D341Med (cell line): ENCODE results near the gene KIFAP3.
"Not testable (repeated sequence)": the region's sequence is repeated elsewhere in the genome, so short reads cannot be mapped to it uniquely, and the experiment has no call there.

ENCODE experiments used
- DNase-seq: peaks from one replicate; pipeline ENCODE4 v3.0.0; 2012; ENCODE audit warnings: low spot score

Gene KIFAP3

DNA sequence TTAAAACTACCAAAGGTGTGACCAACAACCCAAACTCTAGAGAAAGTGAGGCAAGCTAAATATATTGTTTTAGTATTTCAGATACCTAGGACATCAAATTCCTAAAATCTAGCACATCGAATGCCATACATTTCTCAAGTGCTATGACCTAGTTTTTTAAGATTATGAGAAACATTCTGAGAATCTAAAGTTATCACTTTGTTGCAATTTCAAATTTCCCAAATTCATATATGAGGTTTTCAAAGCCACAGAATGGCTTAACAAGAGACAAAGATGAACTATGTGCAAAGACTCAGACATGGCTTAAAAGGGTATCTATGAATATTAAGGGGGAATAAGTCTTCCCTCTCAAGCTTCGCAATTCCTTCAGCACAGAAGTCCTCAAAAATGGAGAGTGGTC lies 187.6 kb downstream of the KIFAP3 start:
- DNase-seq: no peak

DNA sequence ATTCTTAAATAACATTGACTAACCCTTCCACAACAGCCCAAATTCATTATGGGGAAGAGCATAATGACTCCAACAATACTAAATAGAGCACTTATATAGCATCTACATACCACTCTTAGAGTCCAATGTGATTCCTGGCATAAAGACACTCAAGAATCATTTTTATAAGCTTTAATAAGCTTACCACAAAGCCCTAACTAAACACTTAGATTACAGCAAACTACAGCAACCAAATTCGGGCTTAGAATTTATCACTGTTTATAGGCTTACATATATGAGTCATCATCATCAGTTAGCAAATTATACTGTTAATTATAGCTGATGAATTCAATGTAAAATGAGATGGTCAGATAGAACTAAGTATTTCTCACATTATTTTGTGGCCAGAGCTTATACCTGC lies 188.1 kb downstream of the KIFAP3 start:
- no peak for DNase-seq

DNA sequence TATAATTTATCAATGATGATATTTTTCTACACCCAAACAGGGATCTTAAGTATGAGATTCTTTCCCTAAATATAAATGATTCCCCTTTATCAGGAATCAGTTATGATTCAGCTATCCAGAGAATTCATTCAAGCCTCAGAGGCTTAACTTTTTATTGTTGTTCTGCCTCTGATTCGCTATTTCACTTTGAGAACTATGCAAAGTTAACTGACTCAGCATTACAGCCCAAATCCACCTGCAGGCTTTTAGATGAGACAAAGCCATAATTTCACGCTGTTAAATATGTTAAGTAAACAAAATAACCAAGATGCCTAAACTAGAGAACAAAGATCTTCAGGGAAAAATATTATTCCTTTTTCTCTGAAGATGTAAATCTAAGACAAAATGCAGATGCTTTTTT lies 189.3 kb downstream of the KIFAP3 start:
- no peak for DNase-seq

DNA sequence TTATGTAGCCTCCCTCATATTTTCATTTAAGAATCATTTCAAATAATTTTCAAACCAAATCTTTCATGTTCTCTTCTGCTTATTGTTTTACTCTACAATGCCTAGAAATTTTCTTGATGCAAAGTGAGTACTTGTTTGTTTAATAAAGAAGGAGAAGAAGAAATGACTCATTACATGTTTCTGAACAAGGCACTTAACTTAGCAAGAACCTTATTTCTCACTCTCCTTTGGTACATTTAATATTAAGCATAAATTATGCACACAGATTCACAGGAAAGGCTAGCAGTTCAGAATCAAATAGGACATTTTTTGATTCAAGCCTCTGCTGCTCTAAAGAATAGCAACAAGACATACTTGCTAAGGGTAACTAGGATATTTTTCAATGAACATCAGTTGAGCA lies 189.9 kb downstream of the KIFAP3 start:
- DNase-seq: no peak

DNA sequence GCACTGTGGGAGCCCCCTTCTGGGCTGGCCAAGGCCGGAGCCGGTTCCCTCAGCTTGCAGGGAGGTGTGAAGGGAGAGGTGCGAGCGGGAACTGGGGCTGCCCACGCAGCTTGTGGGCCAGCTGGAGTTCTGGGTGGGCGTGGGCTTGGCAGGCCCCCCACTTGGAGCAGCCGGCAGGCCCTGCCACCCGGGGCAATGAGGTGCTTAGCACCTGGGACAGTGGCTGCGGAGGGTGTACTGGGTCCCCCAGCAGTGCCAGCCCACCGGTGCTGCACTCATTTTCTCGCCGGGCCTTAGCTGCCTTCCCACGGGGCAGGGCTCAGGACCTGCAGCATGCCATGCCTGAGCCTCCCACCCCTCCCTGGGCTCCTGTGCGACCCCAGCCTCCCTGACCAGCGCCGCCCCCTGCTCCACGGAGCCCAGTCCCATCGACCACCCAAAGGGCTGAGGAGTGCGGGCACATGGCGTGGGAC lies 192.4 kb downstream of the KIFAP3 start:
- DNase-seq: no peak

DNA sequence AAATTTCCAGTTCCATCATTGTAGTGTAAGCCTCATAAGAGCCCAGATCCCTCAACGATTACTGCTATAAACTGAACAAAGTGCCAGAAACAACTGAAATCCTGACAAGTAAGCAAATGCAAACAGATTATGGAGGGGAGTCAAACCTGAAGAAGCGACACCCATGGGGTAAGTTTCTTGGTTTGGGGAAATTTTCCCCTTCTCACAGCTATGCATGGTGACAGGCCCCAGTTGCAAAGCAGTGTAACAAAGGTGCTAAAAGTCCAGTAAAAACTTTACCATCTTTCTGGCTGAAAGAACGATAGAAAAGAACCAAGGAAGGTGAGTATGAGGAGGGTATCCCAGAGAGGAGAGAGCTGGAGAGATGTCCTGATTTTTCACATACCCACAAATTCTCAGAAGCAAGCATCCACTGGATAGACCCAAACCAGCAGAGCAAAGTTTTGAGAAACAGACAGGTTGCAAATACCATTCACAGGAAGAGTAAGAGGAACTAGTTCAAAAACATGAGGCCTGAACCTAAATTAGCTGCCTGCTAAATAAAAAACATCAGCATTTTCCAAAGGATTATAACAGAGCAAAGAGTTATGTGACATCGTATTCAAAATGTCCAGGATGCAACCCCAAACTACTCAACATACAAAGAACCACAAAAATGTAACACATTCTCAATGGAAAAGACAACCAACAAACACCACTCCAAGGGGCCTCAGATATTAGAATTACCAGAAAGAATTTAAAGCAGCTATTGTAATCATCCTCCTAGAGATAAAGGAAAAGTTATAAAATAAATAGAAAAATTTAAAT lies 195.3 kb downstream of the KIFAP3 start:
- no peak for DNase-seq

DNA sequence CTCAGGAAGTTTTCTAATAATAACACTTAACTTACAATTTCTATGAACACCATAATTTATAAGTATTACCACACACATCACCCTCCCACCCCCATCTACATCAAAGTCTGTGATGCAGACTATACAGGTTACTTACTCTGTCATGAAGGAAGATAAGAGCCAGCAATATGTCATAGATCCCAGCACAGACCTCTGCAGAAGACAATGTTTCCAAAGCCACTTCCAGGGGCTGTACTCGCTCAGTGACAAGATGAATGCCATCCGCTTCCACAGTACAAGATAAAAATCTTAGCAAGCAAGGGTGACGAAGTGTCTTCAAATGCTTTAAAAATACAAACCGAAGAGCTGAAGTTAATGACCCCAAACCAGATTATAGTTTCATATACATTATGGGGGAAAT lies 196.0 kb downstream of the KIFAP3 start:
- DNase-seq: no peak

DNA sequence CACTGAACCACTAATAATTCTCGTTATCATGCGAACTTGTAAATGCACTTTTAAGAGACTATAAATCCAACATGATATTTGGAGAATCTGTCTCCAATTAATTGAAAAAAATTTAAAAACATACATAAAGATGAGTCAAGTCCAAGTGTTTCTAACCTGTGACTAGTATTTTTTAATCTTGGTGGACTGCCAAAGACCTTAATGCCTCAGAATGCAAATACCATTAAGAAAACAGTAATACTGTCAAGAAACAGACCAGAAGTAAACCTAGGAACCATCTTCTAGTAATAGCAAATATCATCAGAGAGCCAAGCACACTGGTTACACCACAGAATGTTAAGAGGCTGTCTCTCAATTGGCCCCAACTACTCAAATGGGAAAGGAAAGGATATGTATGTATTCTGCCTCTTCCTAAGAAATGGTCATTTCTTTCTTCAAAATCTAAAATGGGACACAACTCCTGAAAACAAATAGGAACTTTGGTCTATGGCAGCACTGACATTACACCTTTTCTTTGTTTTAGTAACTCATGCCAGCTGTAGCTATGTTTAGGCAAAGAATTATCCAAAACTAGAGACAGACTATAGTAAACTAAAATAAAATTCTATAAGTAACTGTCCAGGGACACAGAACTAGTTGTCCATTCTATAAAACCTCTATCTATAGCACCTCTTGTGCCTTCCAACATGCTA lies 196.5 kb downstream of the KIFAP3 start:
- no peak for DNase-seq

DNA sequence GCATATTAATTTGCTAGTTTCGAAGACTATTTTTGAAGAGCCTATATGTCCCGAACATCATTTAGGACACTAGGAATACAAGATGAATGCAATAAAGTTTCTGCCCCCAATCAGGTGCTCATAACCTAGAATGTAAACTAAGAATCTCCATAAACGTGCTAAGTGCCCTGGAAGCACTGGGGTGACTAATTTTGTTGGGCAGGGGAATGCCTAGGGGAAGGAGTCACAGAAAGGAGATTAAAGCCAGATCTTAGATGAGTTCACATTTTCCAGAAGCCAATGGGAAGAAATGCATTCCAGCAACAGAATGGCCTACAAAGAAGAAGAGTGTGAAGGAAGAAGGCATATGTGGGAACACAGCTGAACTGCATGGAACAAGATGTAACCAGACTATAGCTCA lies 200.3 kb downstream of the KIFAP3 start:
- no peak for DNase-seq

DNA sequence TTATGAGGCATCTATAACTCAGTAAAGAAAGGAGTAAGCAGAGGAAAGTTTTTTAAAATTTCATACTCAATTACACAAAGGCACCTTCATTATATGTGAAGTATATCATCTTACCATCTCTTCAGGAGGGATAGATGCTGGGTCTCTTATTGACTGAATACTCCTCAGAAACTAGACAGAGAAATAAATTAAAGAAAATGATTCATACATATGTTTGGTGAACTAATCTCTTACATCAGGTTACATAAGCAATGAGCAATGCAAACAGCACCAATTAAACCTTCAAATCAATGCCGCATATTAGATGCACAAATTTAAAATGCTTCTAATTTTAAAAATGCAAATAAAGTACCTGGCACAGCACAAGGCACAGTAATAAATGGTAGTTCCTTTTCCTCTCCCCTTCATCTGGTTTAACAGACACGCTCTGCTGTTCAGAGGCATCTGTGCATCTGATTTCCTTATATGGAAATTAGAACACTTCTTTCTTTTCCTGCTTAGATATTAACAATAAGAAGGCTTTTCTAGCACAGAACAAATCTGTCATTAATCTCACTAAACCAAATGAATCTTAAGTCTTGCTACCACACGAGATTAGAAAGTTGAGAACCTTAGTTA lies 200.8 kb downstream of the KIFAP3 start:
- no peak for DNase-seq

DNA sequence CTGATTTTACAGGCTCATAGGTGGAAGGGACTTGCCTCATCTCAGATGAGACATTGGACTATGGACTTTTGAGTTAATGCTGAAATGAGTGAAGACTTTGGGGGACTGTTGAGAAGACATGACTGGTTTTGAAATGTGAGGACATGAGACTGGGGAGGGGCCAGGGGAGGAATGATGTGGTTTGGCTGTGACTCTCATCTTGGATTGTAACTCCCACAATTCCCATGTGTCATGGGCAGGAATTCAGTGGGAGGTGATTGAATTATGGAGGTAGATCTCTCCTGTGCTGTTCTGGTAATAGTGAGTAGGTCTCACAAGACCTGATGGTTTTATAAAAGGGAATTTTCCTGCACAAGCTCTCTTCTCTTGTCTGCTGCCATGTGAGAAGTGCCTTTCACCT lies 201.6 kb downstream of the KIFAP3 start:
- DNase-seq: no peak

DNA sequence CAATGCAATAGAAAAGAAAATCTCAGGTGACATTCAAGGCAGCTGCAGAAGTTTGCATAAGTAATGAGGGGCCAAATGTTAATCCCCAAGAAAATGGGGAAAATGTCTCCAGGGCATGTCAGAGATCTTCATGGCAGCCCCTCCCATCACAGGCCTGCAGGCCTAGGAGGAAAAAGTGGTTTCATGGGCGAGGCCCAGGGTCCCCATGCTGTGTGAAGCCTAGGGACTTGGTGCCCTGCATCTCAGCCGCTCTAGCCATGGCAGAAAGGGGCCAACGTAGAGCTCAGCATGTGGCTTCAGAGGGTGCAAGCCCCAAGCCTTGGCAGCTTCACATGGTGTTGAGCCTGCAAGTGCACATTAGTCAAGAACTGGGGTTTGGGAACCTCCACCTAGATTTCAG lies 202.5 kb downstream of the KIFAP3 start:
- DNase-seq: not testable (repeated sequence)
